NT2/D1 (cell line): Measurements from ENCODE around the gene NDUFAF7.

Source experiments
- SUZ12 ChIP-seq: IDR thresholded peaks from 2 replicates; pipeline ENCODE4 v1.6.1; 2011; ENCODE audit not compliant: insufficient read length, insufficient read depth; ENCODE audit errors: extremely low read depth
- YY1 ChIP-seq: IDR thresholded peaks from 2 replicates; pipeline ENCODE4 v1.6.1; 2011; ENCODE audit not compliant: insufficient read length, insufficient read depth
- ZNF274 ChIP-seq: IDR thresholded peaks from 2 replicates; pipeline ENCODE4 v1.6.1; 2011; ENCODE audit warnings: mild to moderate bottlenecking, low read depth, low read length

DNA sequence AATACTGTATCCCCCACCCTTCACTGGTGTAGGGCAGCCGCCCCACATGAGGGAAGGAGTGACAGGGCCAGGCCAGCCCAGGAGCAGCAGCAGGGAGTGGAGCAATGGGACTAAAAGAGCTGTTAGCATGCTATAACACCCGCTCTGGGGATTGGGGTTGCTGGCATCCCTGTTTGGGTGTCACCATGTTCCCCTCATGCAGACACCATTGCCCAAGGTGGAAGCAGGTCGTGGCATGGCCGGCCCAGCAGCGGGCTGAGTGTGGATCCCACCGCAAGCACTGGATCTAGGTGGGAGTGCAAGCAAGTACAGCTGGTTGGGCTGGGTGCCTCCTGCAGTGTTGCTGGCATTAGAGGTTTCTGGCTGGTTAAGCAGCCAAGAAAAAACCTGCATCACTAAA lies 39.7 kb upstream of the NDUFAF7 start:
- TF ChIP-seq ZNF274, result no peak
- TF ChIP-seq YY1, result no peak
- no peak for TF ChIP-seq SUZ12
